A375 (cell line): ENCODE measurements around the gene CHST14. TPM values are rescaled to one million over a fixed set of nuclear protein-coding genes. Genes with fewer than 3 reads are reported as not detected.

Experiments
- total RNA-seq: library from RNA; depleted of rRNA; stranded (reverse); fragments of >200 nt; shearing (Covaris generic); gene quantifications from 2 replicates; pipeline ENCODE4 v1.2.3, GENCODE V29; 2014; rRNA removed

Gene CHST14, protein sequence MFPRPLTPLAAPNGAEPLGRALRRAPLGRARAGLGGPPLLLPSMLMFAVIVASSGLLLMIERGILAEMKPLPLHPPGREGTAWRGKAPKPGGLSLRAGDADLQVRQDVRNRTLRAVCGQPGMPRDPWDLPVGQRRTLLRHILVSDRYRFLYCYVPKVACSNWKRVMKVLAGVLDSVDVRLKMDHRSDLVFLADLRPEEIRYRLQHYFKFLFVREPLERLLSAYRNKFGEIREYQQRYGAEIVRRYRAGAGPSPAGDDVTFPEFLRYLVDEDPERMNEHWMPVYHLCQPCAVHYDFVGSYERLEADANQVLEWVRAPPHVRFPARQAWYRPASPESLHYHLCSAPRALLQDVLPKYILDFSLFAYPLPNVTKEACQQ
- 18.4 and 22.0 TPM in 2 replicates for total RNA-seq

DNA sequence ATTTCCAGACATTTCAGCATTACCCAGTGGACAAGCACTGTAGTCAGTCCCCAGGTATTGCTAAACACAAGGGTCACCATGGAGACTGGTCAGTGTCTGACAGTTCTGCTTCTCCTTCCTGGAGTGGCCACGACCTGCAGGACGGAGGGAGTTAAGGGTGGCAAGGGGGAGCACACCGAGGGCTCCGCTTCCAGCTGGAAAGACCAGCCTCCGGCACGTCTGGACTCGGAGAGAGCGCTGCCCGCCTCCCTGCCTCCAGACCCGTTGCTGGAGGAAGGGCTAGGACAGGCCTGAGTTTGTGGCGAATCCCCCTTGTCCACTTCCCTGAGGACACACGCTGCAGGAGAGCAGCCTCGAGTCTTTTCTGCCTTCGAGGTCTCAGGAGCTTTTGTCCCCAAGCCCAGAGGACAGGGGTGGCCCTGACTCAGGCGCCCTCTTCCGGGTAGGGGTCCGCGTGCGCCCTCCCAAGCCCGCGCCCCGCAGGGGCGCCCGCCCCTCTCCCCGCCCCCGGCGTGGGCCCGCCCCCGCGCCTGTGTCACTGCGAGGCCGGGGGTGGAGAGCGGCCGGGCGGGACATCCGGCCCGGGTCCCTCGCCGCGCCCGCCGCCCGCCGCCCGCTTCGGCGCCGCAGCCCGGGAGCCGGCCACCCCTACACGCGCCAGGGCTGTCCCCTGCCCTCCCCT, at the start of gene CHST14:
CHST14 (plus strand) TSS at position 562 of the 682 bp plus-strand sequence. CDS start 230 bp downstream, outside the sequence.

DNA sequence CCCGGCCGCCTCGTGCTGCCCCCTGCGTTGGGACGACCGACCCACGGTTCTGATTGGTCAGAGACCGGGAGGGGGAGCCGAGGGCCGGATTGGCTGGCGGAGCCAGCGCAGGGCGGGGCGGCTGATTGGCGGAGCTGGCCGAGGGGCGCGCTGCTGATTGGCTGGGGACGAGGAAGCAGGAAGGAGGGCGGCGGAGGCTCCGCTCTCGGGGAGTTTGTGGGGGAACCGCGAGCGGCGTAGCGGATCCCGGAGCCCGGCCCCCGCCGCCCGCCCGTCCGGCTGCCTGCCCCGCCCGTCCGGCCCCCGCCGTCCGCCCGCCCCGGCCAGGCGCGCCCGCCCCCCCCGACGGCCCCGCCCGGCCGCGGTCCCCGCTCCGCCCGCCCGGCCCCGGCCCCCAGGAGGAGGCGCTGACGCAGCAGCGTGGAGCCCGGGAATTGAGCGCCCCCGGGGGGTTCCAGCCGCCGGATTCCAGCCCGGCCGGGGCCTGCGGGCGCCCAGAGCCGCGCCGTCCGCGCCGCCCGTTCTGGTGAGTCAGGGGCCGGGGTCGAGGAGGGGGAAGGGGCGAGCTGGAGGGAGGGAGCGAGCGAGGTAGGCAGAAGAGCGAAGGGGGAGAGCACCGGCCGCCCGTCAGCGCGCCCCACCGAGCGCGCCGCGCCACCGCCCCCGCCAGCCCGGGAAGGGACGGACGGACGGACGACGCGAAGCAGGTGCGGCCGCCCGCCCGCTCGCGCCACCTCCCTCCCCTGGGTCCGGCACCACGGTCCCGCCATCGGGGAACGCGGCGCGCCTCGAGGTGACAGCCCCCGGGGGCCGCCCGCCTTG, 29.8 kb upstream of the CHST14 start, which contains the start of gene BAHD1:
BAHD1 (plus strand) TSS at position 211 of the 822 bp plus-strand sequence. CDS start 17,512 bp downstream, outside the sequence.

Other genes with a start within 250 kb of the CHST14 start
- 0.64 and 0.91 TPM in 2 replicates for gene PAK6, start 231.9 kb upstream of the CHST14 start, total RNA-seq
- 0.34 and 0.37 TPM in 2 replicates for gene ANKRD63, start 187.9 kb upstream of the CHST14 start, total RNA-seq
- gene PLCB2, start 163.0 kb upstream of the CHST14 start, total RNA-seq: 0.98 and 1.9 TPM in 2 replicates
- gene INAFM2, start 147.3 kb upstream of the CHST14 start, total RNA-seq: 16.1 and 17.4 TPM in 2 replicates
- 47.7 and 53.8 TPM in 2 replicates for gene CCDC9B, start 130.0 kb upstream of the CHST14 start, total RNA-seq
- not detected in 2 replicates for gene PHGR1, start 120.0 kb upstream of the CHST14 start, total RNA-seq
- 0.15 and 1.0 TPM in 2 replicates for gene DISP2, start 112.8 kb upstream of the CHST14 start, total RNA-seq
- gene KNSTRN, start 88.3 kb upstream of the CHST14 start, total RNA-seq: 114 and 118 TPM in 2 replicates
- 33.1 and 36.4 TPM in 2 replicates for gene IVD, start 65.2 kb upstream of the CHST14 start, total RNA-seq
- 9.8 and 12.5 TPM in 2 replicates for gene BAHD1, start 30.0 kb upstream of the CHST14 start, total RNA-seq
- 8.9 and 10.5 TPM in 2 replicates for gene CCDC32, start 94.1 kb downstream of the CHST14 start, total RNA-seq
- gene RPUSD2, start 98.3 kb downstream of the CHST14 start, total RNA-seq: 28.7 and 32.2 TPM in 2 replicates
- 25.2 and 26.9 TPM in 2 replicates for gene KNL1, start 123.3 kb downstream of the CHST14 start, total RNA-seq
- 28.1 and 29.8 TPM in 2 replicates for gene RAD51, start 224.2 kb downstream of the CHST14 start, total RNA-seq